ENCODE measurements around the gene STK38.

STK38 gene

GRCh38 chr6:36546920-36547645 lies at the start of gene STK38:
Gene STK38 (minus strand): TSS chr6:36547479. CDS start chr6:36540202, 7,277 bp downstream.
- peak; percentile 95 for DNase-seq (ENCODE audit: low spot score)
- TF ChIP-seq CTCF (IDR thresholded peaks at IDR 0.05; ENCODE audit: extremely low read depth, missing control alignments): peak; percentile 14

GRCh38 chr6:36596356-36596755 lies 49.1 kb upstream of the STK38 start:
- no peak for TF ChIP-seq CTCF (IDR thresholded peaks at IDR 0.05; ENCODE audit: extremely low read depth, missing control alignments)
- DNase-seq (ENCODE audit: low spot score): no peak

DNA sequence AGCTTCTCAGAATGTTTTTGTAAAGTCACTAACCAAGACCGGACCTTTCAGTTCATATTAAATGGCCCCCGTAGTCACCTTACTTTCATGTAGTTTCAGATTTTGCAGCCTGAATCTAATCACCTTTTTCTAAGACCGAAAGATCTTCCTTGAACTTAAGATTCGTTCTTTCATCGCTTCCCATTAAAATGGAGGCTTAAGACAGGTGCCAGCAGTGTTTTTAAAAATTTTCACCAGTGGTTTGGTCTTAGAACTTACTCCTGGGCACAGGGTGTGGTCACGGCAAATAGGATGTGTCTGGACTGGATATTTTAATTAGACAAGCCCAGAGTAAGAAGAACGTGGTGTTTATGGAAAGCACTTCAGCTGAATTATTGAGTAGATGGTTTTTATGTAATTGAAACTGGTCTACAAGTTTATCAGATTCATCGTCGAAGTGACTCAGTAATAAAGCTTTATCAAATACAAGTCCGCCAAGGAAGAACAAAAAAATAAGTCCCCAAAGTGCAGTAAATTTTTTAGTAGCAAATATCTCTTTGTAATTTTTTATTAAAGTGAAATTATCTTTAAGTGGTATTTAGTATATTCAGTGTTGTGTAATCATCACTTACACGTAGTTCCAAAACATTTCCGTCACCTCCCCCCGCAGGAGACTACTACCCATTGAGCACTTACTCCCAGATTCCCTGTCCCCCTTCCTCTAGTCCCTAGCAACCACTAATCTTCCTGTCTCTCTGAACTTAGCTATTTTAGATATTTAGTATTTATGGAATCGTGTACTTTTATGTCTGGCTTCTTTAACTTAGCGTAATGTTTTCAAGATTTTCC lies 47.8 kb upstream of the STK38 start:
- no peak for TF ChIP-seq CTCF (IDR thresholded peaks at IDR 0.05; ENCODE audit: extremely low read depth, missing control alignments)
- DNase-seq (ENCODE audit: low spot score): no peak

DNA sequence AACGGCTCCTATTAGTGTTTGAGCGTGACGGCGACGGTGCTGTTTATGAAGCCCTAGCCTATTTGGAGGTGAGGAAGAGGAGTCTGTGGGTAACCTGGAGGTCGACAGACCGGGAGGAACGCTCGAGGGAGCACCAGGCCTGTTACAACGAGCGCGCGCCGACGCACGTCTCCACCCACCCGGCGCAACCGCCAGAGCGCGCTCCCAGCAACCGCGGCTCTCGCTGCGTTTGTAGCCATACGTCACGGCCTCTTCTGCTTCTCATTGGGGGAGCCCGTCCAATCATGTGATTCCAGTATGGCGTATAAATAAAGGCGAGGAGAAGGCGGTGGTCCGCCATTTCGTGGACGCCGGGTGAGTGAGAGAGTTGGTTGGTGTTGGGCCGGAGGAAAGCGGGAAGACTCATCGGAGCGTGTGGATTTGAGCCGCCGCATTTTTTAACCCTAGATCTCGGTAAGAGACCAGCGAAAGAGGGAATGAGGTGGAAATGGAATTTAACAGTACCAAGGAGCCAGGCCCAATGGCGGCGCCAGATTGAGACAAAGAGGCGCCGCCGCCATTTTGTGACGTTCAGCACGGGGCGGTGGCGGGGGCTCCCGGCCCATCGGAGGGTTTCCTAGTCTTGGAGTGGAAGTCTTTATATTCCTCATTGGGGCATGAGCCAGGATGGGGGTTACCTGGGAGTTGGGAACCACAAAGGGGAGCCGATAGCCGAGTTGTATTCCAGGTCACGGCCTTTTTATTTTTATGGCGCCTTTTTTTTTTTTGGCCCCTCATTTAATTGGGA lies 46.9 kb upstream of the STK38 start, which contains the start of gene SRSF3:
SRSF3 (plus strand) TSS at position 334 of the 787 bp plus-strand sequence. CDS start 2,401 bp downstream, outside the sequence.
- no peak for TF ChIP-seq CTCF (IDR thresholded peaks at IDR 0.05; ENCODE audit: extremely low read depth, missing control alignments)
- DNase-seq (ENCODE audit: low spot score): peak; percentile 92

DNA sequence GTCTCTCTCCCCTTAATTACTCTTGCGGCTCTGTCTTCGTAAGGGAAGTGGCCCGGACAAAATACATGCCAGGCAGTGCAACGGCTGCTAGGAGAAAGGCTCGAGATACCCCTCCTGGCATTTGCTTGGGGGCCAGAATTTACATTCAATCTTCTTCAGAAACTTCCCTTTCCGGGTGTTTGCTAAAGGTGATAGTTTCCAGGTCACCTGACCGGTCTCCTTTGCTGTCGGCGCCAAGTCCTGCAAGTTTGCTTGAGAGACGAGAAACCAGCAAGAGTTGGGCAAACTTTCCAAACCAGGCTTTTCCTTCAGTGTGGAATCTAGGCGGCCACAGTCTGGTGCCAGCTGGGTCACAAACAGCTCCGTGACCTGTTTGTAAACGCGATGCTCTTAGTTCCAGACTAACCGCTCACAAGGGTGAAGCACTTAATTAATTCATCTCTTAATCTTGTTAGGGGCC lies 46.3 kb upstream of the STK38 start:
- no peak for TF ChIP-seq CTCF (IDR thresholded peaks at IDR 0.05; ENCODE audit: extremely low read depth, missing control alignments)
- peak; percentile 54 for DNase-seq (ENCODE audit: low spot score)

- DNase-seq (ENCODE audit: low spot score): peak; percentile 56
- TF ChIP-seq CTCF (IDR thresholded peaks at IDR 0.05; ENCODE audit: extremely low read depth, missing control alignments): no peak
Measured at GRCh38 chr6:36592221-36592655, 45.0 kb upstream of the STK38 start.

Data from GM20000 (cell line).